GM20000 (cell line): Measurements from ENCODE around the gene MUC12.
A peak's percentile ranks its signal among the peaks of the same experiment; 100 is the strongest.

ENCODE experiments used
- DNase-seq: peaks from one replicate; pipeline ENCODE4 v3.0.0; 2012; ENCODE audit warnings: low spot score
- CTCF ChIP-seq: IDR thresholded peaks from 2 replicates; pipeline ENCODE4 v1.5.1; 2012; ENCODE audit warnings: mild to moderate bottlenecking, control low read depth; ENCODE audit errors: extremely low read depth, missing control alignments

MUC12 gene

DNA sequence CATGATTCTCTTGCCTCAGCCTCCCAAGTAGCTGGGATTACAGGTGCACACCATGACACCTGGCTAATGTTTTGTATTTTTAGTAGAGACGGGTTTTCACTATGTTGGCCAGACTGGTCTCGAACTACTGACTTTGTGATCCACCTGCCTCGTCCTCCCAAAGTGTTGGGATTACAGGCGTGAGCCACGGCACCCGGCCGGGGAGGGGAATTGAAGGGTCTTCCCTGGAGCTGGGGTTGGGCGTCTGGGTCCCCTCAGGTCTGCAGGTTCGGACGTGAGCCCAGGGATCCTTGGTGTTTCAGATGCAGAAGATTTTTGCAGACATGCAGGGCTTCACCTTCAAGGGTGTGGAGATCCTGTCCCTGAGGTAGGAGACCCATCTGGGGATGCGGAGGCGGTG, 6.0 kb upstream of the MUC12 start:
- no peak for TF ChIP-seq CTCF
- DNase-seq = no peak

GRCh38 chr7:100963874-100964273, 5.5 kb upstream of the MUC12 start:
- DNase-seq = no peak

DNA sequence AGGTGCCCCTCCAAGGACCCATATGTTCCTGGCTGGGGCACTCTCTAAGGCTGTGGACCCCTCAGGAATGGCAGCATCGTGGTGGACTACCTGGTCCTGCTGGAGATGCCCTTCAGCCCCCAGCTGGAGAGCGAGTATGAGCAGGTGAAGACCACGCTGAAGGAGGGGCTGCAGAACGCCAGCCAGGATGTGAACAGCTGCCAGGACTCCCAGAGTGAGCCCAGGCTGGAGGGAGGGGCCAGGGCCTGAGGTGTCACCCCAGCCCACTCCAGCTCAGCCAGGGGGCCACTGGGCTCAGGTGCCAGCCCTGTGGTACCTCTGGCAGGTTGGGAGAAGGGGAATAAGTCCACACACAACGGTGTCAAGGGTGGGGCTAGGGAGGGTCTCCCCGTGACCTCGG, 4.7 kb upstream of the MUC12 start:
- no peak for TF ChIP-seq CTCF
- DNase-seq = no peak

More at GRCh38 chr7:100963874-100964273, 5.5 kb upstream of the MUC12 start:
- no peak for TF ChIP-seq CTCF

- TF ChIP-seq CTCF = no peak
- DNase-seq = no peak
These were observed 4.2 kb upstream of the MUC12 start for GRCh38 chr7:100965045-100965722.

- DNase-seq = peak; percentile 97
- peak; percentile 99 for TF ChIP-seq CTCF
These were observed 3.4 kb upstream of the MUC12 start for GRCh38 chr7:100965723-100966541.

DNA sequence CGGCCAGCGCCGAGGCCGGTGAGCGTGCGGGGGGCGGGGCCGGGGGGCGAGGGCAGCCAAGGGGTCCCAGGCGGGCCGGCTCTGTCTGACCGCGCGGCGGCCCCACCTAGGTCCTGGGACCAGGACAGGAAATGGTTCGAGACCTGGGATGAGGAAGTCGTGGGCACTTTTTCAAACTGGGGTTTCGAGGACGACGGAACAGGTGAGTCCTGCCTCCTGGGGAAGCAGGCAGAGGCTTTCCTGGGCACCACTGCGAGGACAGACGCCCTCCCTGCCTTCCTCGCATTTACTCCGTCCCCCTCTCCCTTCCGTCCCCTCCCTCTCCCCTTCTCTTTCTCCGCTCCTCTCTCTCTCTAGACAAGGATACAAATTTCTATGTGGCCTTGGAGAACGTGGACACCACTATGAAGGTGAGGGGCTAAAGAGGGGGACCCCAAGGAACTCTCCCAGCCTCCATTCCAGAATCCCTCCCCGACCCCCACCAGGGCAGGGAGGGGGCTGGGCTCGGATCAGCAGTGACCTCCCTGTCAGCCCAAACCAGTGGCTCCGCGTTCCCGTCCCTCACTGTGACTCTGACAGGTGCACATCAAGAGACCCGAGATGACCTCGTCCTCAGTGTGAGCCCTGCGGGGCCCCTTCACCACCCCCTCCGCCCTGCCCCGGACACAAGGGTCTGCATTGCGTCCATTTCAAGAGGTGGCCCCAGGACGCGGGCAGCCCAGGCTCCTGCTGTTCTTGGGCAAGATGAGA, 2.6 kb upstream of the MUC12 start:
- DNase-seq = peak; percentile 52
- TF ChIP-seq CTCF = no peak
